PC-3 (cell line): ENCODE measurements around the gene CRIP3.

Experiments
- CTCF ChIP-seq: fragments of 300-600 bp; sonication (generic); conservative IDR thresholded peaks from 2 replicates; pipeline ENCODE4 v1.5.1; 2017; ENCODE audit warnings: antibody characterized with exemption, low read depth, mild to moderate bottlenecking, low read length
- EZH2 ChIP-seq: fragments of 300-600 bp; sonication (generic); IDR thresholded peaks from one replicate; pipeline ENCODE4 v1.6.1; 2017; ENCODE audit warnings: antibody characterized with exemption, mild to moderate bottlenecking, low read length; ENCODE audit not compliant: unreplicated experiment
- EZH2phosphoT487 ChIP-seq: fragments of 300-600 bp; sonication (generic); IDR thresholded peaks from 2 replicates; pipeline ENCODE4 v1.6.1; 2018; ENCODE audit warnings: mild to moderate bottlenecking, antibody characterized with exemption, low read length, borderline replicate concordance

- TF ChIP-seq EZH2 (no peak), CTCF (no peak), EZH2phosphoT487 (no peak)
These were observed 3.0 kb upstream of the CRIP3 start for GRCh38 chr6:43311666-43312065.
